Subcutaneous abdominal adipose tissue (tissue), 5 donors: ENCODE measurements around the gene SLC4A11.
"Not testable (repeated sequence)": the region's sequence is repeated elsewhere in the genome, so short reads cannot be mapped to it uniquely, and the experiment has no call there.

ENCODE experiments used
- H3K27ac ChIP-seq: one replicate; pipeline ENCODE4 v1.7.0; 2013; ENCODE audit warnings: low read depth, mild to moderate bottlenecking, inconsistent platforms, low read length, moderate library complexity
- H3K27me3 ChIP-seq, 5 donors: one replicate each; pipeline ENCODE4 v1.7.0; 2013; ENCODE audit warnings: low read length in 5 of 5, inconsistent platforms in 1 of 5; ENCODE audit not compliant: control insufficient read depth in 5 of 5, insufficient read depth in 4 of 5
- H3K36me3 ChIP-seq, 5 donors: one replicate each; pipeline ENCODE4 v1.7.0; 2013; ENCODE audit warnings: low read length in 5 of 5; ENCODE audit not compliant: control insufficient read depth in 5 of 5, insufficient read depth in 5 of 5
- H3K4me1 ChIP-seq, 5 donors: one replicate each; pipeline ENCODE4 v1.7.0; 2013; ENCODE audit warnings: low read length in 5 of 5, mild to moderate bottlenecking in 3 of 5, moderate library complexity in 1 of 5; ENCODE audit not compliant: control insufficient read depth in 5 of 5, insufficient read depth in 5 of 5
- H3K4me3 ChIP-seq, 5 donors: one replicate each; pipeline ENCODE4 v1.7.0; 2013; ENCODE audit warnings: low read length in 5 of 5, low read depth in 1 of 5
- H3K9ac ChIP-seq, 5 donors: one replicate each; pipeline ENCODE4 v1.7.0; 2013; ENCODE audit warnings: low read length in 5 of 5, mild to moderate bottlenecking in 4 of 5, moderate library complexity in 3 of 5
- H3K9me3 ChIP-seq, 5 donors: one replicate each; pipeline ENCODE4 v1.7.0; 2013; ENCODE audit warnings: low read length in 5 of 5; ENCODE audit not compliant: control insufficient read depth in 5 of 5
- donor health status: healthy.
- donor health status: healthy.
- donor health status: healthy.
- donor health status: healthy.
- donor health status: healthy.

The SLC4A11 gene

GRCh38 chr20:3223651-3223993 is 15.4 kb downstream of the SLC4A11 start:
- Histone ChIP-seq H3K36me3 (peaks cover 0 to 60% (median 38%) of the 10 kb centered on the region in 5 donors), H3K27me3 (no peaks in the 10 kb centered on the region), H3K4me3 (no peak overlapping the region), H3K27ac (no peak overlapping the region), H3K9me3 (no peaks in the 10 kb centered on the region), H3K9ac (no peak overlapping the region), H3K4me1 (peaks cover 0 to 2% (median 2%) of the 10 kb centered on the region in 5 donors)

- Histone ChIP-seq H3K9ac (no peak overlapping the region), H3K9me3 (no peaks in the 10 kb centered on the region), H3K4me1 (peaks cover 0 to 8% (median 7%) of the 10 kb centered on the region in 5 donors), H3K27me3 (no peaks in the 10 kb centered on the region), H3K36me3 (peaks cover 0 to 60% (median 38%) of the 10 kb centered on the region in 5 donors), H3K27ac (no peak overlapping the region), H3K4me3 (no peak overlapping the region)
Measured at GRCh38 chr20:3222635-3223600, 16.1 kb downstream of the SLC4A11 start.

GRCh38 chr20:3221398-3222226 is 17.4 kb downstream of the SLC4A11 start:
- Histone ChIP-seq H3K27ac (no peak overlapping the region), H3K27me3 (no peaks in the 10 kb centered on the region), H3K9ac (no peak overlapping the region), H3K36me3 (peaks cover 0 to 50% (median 33%) of the 10 kb centered on the region in 5 donors), H3K9me3 (no peaks in the 10 kb centered on the region), H3K4me1 (peaks cover 0 to 8% (median 7%) of the 10 kb centered on the region in 5 donors), H3K4me3 (no peak overlapping the region)

GRCh38 chr20:3218307-3218988 is 20.5 kb downstream of the SLC4A11 start:
- Histone ChIP-seq H3K9ac (no peak overlapping the region), H3K36me3 (peaks cover 0 to 52% (median 43%) of the 10 kb centered on the region in 5 donors), H3K27ac (no peak overlapping the region), H3K4me3 (no peak overlapping the region), H3K27me3 (no peaks in the 10 kb centered on the region), H3K9me3 (no peaks in the 10 kb centered on the region), H3K4me1 (peaks cover 0 to 8% (median 7%) of the 10 kb centered on the region in 5 donors)

- peaks cover 0 to 28% (median 22%) of the 10 kb centered on the region in 5 donors for H3K36me3 ChIP-seq
- not testable (repeated sequence) for H3K4me3 ChIP-seq, H3K9me3 ChIP-seq, H3K27ac ChIP-seq, H3K9ac ChIP-seq, H3K27me3 ChIP-seq
- H3K4me1 ChIP-seq: peaks cover under 1 to 11% (median 9%) of the 10 kb centered on the region in 5 donors
Measured at GRCh38 chr20:3215359-3215917, 23.6 kb downstream of the SLC4A11 start.

GRCh38 chr20:3213226-3213625 is 25.8 kb downstream of the SLC4A11 start:
- Histone ChIP-seq H3K9ac (no peak overlapping the region), H3K4me3 (no peak overlapping the region), H3K9me3 (no peaks in the 10 kb centered on the region), H3K36me3 (peaks cover 0 to 23% (median 19%) of the 10 kb centered on the region in 5 donors), H3K27ac (no peak overlapping the region), H3K27me3 (no peaks in the 10 kb centered on the region), H3K4me1 (peaks cover 7 to 22% (median 19%) of the 10 kb centered on the region in 5 donors)

- peak overlapping the region; percentile 87 to 99 (median 96) for H3K4me3 ChIP-seq
- peaks cover 0 to 18% (median 16%) of the 10 kb centered on the region in 5 donors for H3K36me3 ChIP-seq
- no peak overlapping the region for H3K27ac ChIP-seq
- H3K9ac ChIP-seq: peak overlapping the region; percentile 63 to 96 (median 83)
- H3K4me1 ChIP-seq: peaks cover 7 to 22% (median 19%) of the 10 kb centered on the region in 5 donors
- H3K9me3 ChIP-seq: no peaks in the 10 kb centered on the region
- no peaks in the 10 kb centered on the region for H3K27me3 ChIP-seq
Measured at GRCh38 chr20:3210346-3210745, 28.6 kb downstream of the SLC4A11 start.

- Histone ChIP-seq H3K9ac (peak overlapping the region; percentile 63 to 96 (median 83)), H3K36me3 (peaks cover 0 to 14% (median 12%) of the 10 kb centered on the region in 5 donors), H3K9me3 (no peaks in the 10 kb centered on the region), H3K4me1 (peaks cover 7 to 22% (median 19%) of the 10 kb centered on the region in 5 donors), H3K27ac (peak overlapping the region; percentile 79), H3K4me3 (peak overlapping the region; percentile 87 to 99 (median 96)), H3K27me3 (no peaks in the 10 kb centered on the region)
Measured at GRCh38 chr20:3209946-3210317, 29.1 kb downstream of the SLC4A11 start.

GRCh38 chr20:3209257-3209945 is 29.6 kb downstream of the SLC4A11 start, which contains the start of gene ITPA:
Gene ITPA (plus strand): TSS chr20:3209498. CDS start chr20:3209552, 54 bp downstream.
- H3K27me3 ChIP-seq: no peaks in the 10 kb centered on the region
- peak within 1 kb of the TSS; percentile 87 to 99 (median 96) for H3K4me3 ChIP-seq

More at GRCh38 chr20:3209257-3209945, 29.6 kb downstream of the SLC4A11 start, which contains the start of gene ITPA:
- Histone ChIP-seq H3K36me3 (peaks cover 0 to 11% (median 10%) of the 10 kb centered on the region in 5 donors), H3K27ac (peak within 1 kb of the TSS; percentile 79), H3K4me1 (peaks cover 7 to 22% (median 19%) of the 10 kb centered on the region in 5 donors), H3K9me3 (no peaks in the 10 kb centered on the region), H3K9ac (peak within 1 kb of the TSS; percentile 63 to 96 (median 83))
